ENCODE results near the gene ZCWPW1.

DNA sequence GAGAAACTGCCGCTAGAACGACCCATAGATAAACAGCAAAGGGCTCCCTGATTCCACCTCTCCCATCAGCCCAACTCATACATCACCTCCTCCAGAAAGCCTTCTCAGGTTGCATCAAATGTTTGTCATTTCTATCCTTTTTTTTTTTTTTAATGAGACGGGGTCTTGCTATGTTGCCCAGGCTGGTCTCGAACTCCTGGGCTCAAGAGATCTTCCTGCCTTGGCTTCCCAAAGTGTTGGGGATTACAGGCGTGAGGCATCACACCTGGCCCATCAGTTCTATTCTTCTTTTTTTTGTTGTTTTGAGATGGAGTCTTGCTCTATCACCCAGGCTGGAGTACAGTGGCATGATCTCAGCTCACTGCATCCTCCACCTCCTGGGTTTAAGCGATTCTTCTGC is 28.5 kb upstream of the ZCWPW1 start:
- TF ChIP-seq EZH2 (IDR thresholded peaks at IDR 0.05; ENCODE audit: insufficient read depth, poor library complexity, severe bottlenecking) (no peak), EZH2phosphoT487 (IDR thresholded peaks at IDR 0.05; ENCODE audit: insufficient read depth, low read depth) (no peak)
